ENCODE measurements around the gene YAP1. TPM values are rescaled to one million over a fixed set of nuclear protein-coding genes. Genes with fewer than 3 reads are reported as not detected.

Gene YAP1
- total RNA-seq, 4 donors from 2014 or later, result 168 to 230 (median 194) TPM

- H3K9me3 ChIP-seq, result no peaks in the 10 kb centered on the region
- peaks cover 0 to 4% of the 10 kb centered on the region in 2 donors for H3K4me1 ChIP-seq
- intact Hi-C loops (cut with DNase I; ENCODE audit: low total_unique reads), result no loop called here
- TF ChIP-seq CTCF (IDR thresholded peaks at IDR 0.05) (no peak), POLR2A (IDR thresholded peaks at IDR 0.05) (no peak)
- H3K27ac ChIP-seq, result no peak overlapping the region
- H3K36me3 ChIP-seq, result no peaks in the 10 kb centered on the region
- H3K27me3 ChIP-seq, result no peaks in the 10 kb centered on the region
- no peak overlapping the region for H3K4me3 ChIP-seq
- DNase-seq, result no peak
Measured at GRCh38 chr11:102205805-102206204, 95.6 kb downstream of the YAP1 start.

GRCh38 chr11:102208835-102209234 is 98.6 kb downstream of the YAP1 start:
- Histone ChIP-seq H3K9me3 (no peaks in the 10 kb centered on the region), H3K36me3 (no peaks in the 10 kb centered on the region), H3K27me3 (no peaks in the 10 kb centered on the region), H3K4me3 (no peak overlapping the region), H3K27ac (peak overlapping the region in 1 of 2 donors; percentile 48), H3K4me1 (peaks cover 0 to 4% of the 10 kb centered on the region in 2 donors)
- no peak for DNase-seq
- intact Hi-C loops (cut with DNase I; ENCODE audit: low total_unique reads), result no loop called here
- no peak for TF ChIP-seq CTCF (IDR thresholded peaks at IDR 0.05)
- no peak for TF ChIP-seq POLR2A (IDR thresholded peaks at IDR 0.05)

GRCh38 chr11:102214623-102215022 is 104.4 kb downstream of the YAP1 start:
- intact Hi-C loops (cut with DNase I; ENCODE audit: low total_unique reads), result no loop called here
- Histone ChIP-seq H3K9me3 (no peaks in the 10 kb centered on the region), H3K4me1 (no peaks in the 10 kb centered on the region), H3K27ac (peak overlapping the region; percentile 67 to 85), H3K27me3 (no peaks in the 10 kb centered on the region), H3K4me3 (no peak overlapping the region), H3K36me3 (no peaks in the 10 kb centered on the region)
- DNase-seq, result no peak
- TF ChIP-seq CTCF (IDR thresholded peaks at IDR 0.05), result no peak
- TF ChIP-seq POLR2A (IDR thresholded peaks at IDR 0.05), result no peak

- no peak for DNase-seq
- H3K9me3 ChIP-seq, result no peaks in the 10 kb centered on the region
- no peaks in the 10 kb centered on the region for H3K27me3 ChIP-seq
- TF ChIP-seq POLR2A (IDR thresholded peaks at IDR 0.05) (no peak), CTCF (IDR thresholded peaks at IDR 0.05) (no peak)
- intact Hi-C loops (cut with DNase I; ENCODE audit: low total_unique reads), result no loop called here
- no peaks in the 10 kb centered on the region for H3K4me1 ChIP-seq
- peak overlapping the region; percentile 67 to 85 for H3K27ac ChIP-seq
- no peaks in the 10 kb centered on the region for H3K36me3 ChIP-seq
- H3K4me3 ChIP-seq, result no peak overlapping the region
Measured at GRCh38 chr11:102216433-102217075, 106.3 kb downstream of the YAP1 start.

- Histone ChIP-seq H3K27ac (peak overlapping the region in 1 of 2 donors; percentile 18), H3K36me3 (no peaks in the 10 kb centered on the region), H3K27me3 (no peaks in the 10 kb centered on the region), H3K4me3 (no peak overlapping the region), H3K9me3 (no peaks in the 10 kb centered on the region), H3K4me1 (no peaks in the 10 kb centered on the region)
- DNase-seq, result no peak
- TF ChIP-seq CTCF (IDR thresholded peaks at IDR 0.05) (no peak), POLR2A (IDR thresholded peaks at IDR 0.05) (no peak)
- intact Hi-C loops (cut with DNase I; ENCODE audit: low total_unique reads), result no loop called here
Measured at GRCh38 chr11:102220728-102221467, 110.7 kb downstream of the YAP1 start.

Data from uterus (tissue), 4 donors.